Activated CD4-positive, alpha-beta T cell treated with anti-CD3 and anti-CD28 coated beads for 36 hours (primary cell): ENCODE data around the gene MMP12. TPM values are rescaled to one million over a fixed set of nuclear protein-coding genes. Genes with fewer than 3 reads are reported as not detected.
A peak's percentile ranks its signal among the peaks of the same experiment; 100 is the strongest.

Source experiments
- ATAC-seq: fragments of 200-7000 bp; cut with Tn5 transposase; one replicate; pipeline ENCODE4 v1.10.0; 2021; ENCODE audit warnings: mild to moderate bottlenecking, moderate library complexity
- CTCF ChIA-PET: fragments of 350-600 bp; sonication (Branson Sonifier 250); formaldehyde crosslinking; loops from one replicate; lab custom pipeline; 2021; ENCODE audit warnings: antibody characterized with exemption; lab: Charles Lee
- POLR2A ChIA-PET: fragments of 350-600 bp; sonication (Branson Sonifier 250); formaldehyde crosslinking; loops from one replicate; lab custom pipeline; 2021; ENCODE audit warnings: antibody characterized with exemption, inconsistent platforms; lab: Charles Lee
- DNase-seq: peaks from one replicate; pipeline ENCODE4 v3.0.0-alpha.2; 2020
- H3K27ac Mint-ChIP-seq: one replicate; pipeline ENCODE4 v1.8.0; 2021; ENCODE audit warnings: mixed read lengths
- H3K27me3 Mint-ChIP-seq: one replicate; pipeline ENCODE4 v1.8.0; 2021; ENCODE audit warnings: mixed read lengths
- H3K36me3 Mint-ChIP-seq: one replicate; pipeline ENCODE4 v1.8.0; 2021; ENCODE audit warnings: low read depth, mixed read lengths
- H3K4me1 Mint-ChIP-seq: one replicate; pipeline ENCODE4 v1.8.0; 2021; ENCODE audit warnings: mixed read lengths
- H3K4me3 Mint-ChIP-seq: one replicate; pipeline ENCODE4 v1.8.0; 2021; ENCODE audit warnings: mild to moderate bottlenecking, moderate library complexity, mixed read lengths
- H3K9me3 Mint-ChIP-seq: one replicate; pipeline ENCODE4 v1.8.0; 2021; ENCODE audit warnings: low read depth, mixed read lengths
- intact Hi-C, 2 experiments: fragments of 100-400 bp; cut with DNase I in 1 of 2; cut with micrococcal nuclease in 1 of 2; formaldehyde crosslinking; loops; one replicate each; pipeline versions ENCODE4 v1.14.2 to v1.15.1; 2022 to 2024; cut with DNase I, micrococcal nuclease
- total RNA-seq, 2 experiments: library from RNA; stranded (reverse); gene quantifications; one replicate each; pipeline ENCODE4 v1.2.3, GENCODE V29; 2021

MMP12 gene
- total RNA-seq, 2 experiments from 2014 or later = not detected

DNA sequence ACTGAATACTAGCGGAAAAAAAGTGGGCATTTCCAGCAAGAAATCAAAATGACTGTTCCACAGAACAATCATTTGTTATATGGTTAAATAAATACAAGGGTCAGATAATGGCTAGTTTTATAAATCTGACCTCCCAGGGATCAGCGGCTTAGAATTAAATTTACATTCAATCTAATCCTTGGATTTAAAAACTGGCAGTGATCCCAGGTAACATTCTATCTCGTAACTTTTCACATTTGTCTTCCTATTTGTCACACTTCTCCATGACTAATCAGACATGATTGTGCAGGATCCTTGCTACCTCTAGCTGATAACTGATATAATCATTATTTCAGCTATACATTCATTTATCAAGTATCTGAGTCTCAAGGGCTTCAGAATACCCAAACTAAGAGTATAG is 28.5 kb downstream of the MMP12 start:
- ChIA-PET POLR2A (no interaction called here), CTCF (no interaction called here)
- H3K4me1 Mint-ChIP-seq = no peaks in the 10 kb centered on the region
- DNase-seq (no peak), ATAC-seq (no peak)
- H3K36me3 Mint-ChIP-seq = no peaks in the 10 kb centered on the region
- no peaks in the 10 kb centered on the region for H3K9me3 Mint-ChIP-seq
- peaks cover 12% of the 10 kb centered on the region for H3K27me3 Mint-ChIP-seq
- H3K4me3 Mint-ChIP-seq = no peak overlapping the region
- intact Hi-C loops = no loop called here
- no peak overlapping the region for H3K27ac Mint-ChIP-seq

- Mint-ChIP-seq H3K9me3 (no peaks in the 10 kb centered on the region), H3K4me1 (no peaks in the 10 kb centered on the region), H3K4me3 (no peak within 1 kb of the TSS), H3K36me3 (no peaks in the 10 kb centered on the region), H3K27ac (no peak within 1 kb of the TSS), H3K27me3 (peaks cover 11% of the 10 kb centered on the region)
- no peak for ATAC-seq
- POLR2A ChIA-PET = no interaction called here
- intact Hi-C loops = no loop called here
- CTCF ChIA-PET = interaction anchor here (1.6 kb wide), 1 partner anchor 19 kb away, joined by 3 read pairs; no protein-coding TSS in a partner anchor
- no peak for DNase-seq
Observed at GRCh38 chr11:102843489-102843888, 31.3 kb downstream of the MMP12 start, which contains the start of gene MMP3. Gene MMP3 (minus strand): TSS chr11:102843609. CDS start chr11:102843546, 63 bp downstream.

DNA sequence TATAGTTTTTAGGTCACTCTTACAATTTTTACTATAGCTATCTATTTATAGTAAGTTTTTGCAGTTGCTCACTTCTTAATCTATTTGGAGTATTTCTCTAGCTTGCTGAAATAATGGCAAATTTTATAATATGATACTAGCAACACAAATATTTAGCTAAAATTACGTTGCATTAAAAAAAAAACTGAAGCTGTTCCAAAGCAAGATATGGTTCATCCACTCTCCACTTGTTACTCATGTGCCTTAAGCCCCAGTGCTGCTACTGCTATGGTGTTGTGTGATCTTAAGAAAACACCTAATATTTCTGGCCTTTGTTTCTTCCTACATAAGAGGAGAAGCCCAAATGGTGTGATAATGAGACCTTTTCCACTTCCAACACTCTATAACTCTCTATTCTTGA is 31.9 kb downstream of the MMP12 start:
- intact Hi-C loops = no loop called here
- ChIA-PET CTCF (interaction anchor here (1.6 kb wide), 1 partner anchor 19 kb away, joined by 3 read pairs; no protein-coding TSS in a partner anchor), POLR2A (no interaction called here)
- Mint-ChIP-seq H3K27me3 (peaks cover 11% of the 10 kb centered on the region), H3K9me3 (no peaks in the 10 kb centered on the region), H3K4me3 (no peak overlapping the region), H3K4me1 (no peaks in the 10 kb centered on the region), H3K36me3 (no peaks in the 10 kb centered on the region), H3K27ac (no peak overlapping the region)
- no peak for DNase-seq
- no peak for ATAC-seq

DNA sequence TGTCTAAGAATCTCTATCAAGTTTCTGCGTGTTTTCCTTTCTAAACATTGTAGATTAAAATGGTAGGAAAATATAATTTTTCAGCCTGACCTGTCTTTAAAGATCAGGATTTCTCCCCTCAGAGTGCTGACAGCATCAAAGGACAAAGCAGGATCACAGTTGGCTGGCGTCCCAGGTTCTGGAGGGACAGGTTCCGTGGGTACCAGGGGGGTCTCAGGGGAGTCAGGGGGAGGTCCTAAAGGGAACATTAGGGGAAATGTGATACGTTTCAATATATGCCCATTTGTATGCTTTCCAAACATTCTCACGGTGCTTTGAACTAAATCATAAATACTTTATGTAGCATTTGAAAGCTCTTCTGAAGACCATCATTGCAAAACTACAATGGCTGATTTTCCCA is 34.8 kb downstream of the MMP12 start:
- DNase-seq (no peak), ATAC-seq (no peak)
- no peaks in the 10 kb centered on the region for H3K4me1 Mint-ChIP-seq
- ChIA-PET CTCF (no interaction called here), POLR2A (no interaction called here)
- H3K9me3 Mint-ChIP-seq = no peaks in the 10 kb centered on the region
- no peak overlapping the region for H3K27ac Mint-ChIP-seq
- no peak overlapping the region for H3K4me3 Mint-ChIP-seq
- H3K36me3 Mint-ChIP-seq = no peaks in the 10 kb centered on the region
- intact Hi-C loops = no loop called here
- H3K27me3 Mint-ChIP-seq = peaks cover 9% of the 10 kb centered on the region

GRCh38 chr11:102837646-102838045 is 37.1 kb downstream of the MMP12 start:
- Mint-ChIP-seq H3K27ac (no peak overlapping the region), H3K9me3 (no peaks in the 10 kb centered on the region), H3K4me3 (no peak overlapping the region), H3K36me3 (no peaks in the 10 kb centered on the region), H3K27me3 (peaks cover 6% of the 10 kb centered on the region), H3K4me1 (no peaks in the 10 kb centered on the region)
- ATAC-seq (no peak), DNase-seq (no peak)
- intact Hi-C loops = no loop called here
- CTCF ChIA-PET = no interaction called here
- POLR2A ChIA-PET = no interaction called here

- Mint-ChIP-seq H3K4me3 (no peak overlapping the region), H3K27me3 (peaks cover 9% of the 10 kb centered on the region), H3K4me1 (no peaks in the 10 kb centered on the region), H3K27ac (no peak overlapping the region), H3K36me3 (no peaks in the 10 kb centered on the region), H3K9me3 (no peaks in the 10 kb centered on the region)
- POLR2A ChIA-PET = no interaction called here
- CTCF ChIA-PET = no interaction called here
- no peak for ATAC-seq
- no peak for DNase-seq
- intact Hi-C loops = no loop called here
Observed at GRCh38 chr11:102837156-102837555, 37.6 kb downstream of the MMP12 start.

DNA sequence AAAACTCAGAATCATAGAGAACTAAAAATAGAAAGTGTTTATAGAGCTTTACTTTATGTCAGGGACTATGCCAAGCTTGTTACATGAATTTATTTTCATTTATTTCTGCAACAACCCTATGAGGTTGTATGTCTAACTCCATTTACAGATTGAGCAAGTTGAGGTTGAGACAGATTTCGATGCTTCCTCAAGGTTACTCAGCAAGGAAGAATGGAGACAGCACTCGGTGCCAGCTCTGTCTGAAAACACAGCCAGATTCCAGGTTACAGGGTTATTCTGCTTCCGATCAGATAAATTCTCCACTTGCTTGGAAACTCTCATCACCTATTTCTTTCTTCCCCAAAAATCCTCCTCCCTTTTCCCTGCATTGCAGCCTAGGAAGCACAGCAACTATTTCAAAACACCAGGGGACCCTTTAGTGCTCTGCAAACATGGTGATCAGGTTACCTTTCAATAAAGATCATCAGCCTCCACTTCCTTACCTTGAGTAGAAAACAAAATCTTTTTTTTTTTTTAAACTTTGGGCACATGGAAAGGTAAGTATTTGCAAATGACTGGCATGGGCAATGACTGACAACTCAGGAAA is 38.4 kb downstream of the MMP12 start:
- H3K36me3 Mint-ChIP-seq = no peaks in the 10 kb centered on the region
- ATAC-seq (no peak), DNase-seq (no peak)
- H3K9me3 Mint-ChIP-seq = no peaks in the 10 kb centered on the region
- peaks cover 14% of the 10 kb centered on the region for H3K27me3 Mint-ChIP-seq
- ChIA-PET CTCF (no interaction called here), POLR2A (no interaction called here)
- H3K4me3 Mint-ChIP-seq = no peak overlapping the region
- intact Hi-C loops = no loop called here
- no peak overlapping the region for H3K27ac Mint-ChIP-seq
- H3K4me1 Mint-ChIP-seq = no peaks in the 10 kb centered on the region

- no peak overlapping the region for H3K27ac Mint-ChIP-seq
- ChIA-PET POLR2A (no interaction called here), CTCF (no interaction called here)
- intact Hi-C loops = loop anchor here in 1 of 2 experiments (5.0 kb wide), 1 partner anchor 109 kb away; no protein-coding TSS in a partner anchor
- no peak for DNase-seq
- no peaks in the 10 kb centered on the region for H3K4me1 Mint-ChIP-seq
- peaks cover 33% of the 10 kb centered on the region for H3K27me3 Mint-ChIP-seq
- no peaks in the 10 kb centered on the region for H3K9me3 Mint-ChIP-seq
- no peak for ATAC-seq
- H3K36me3 Mint-ChIP-seq = no peaks in the 10 kb centered on the region
- H3K4me3 Mint-ChIP-seq = no peak overlapping the region
Observed at GRCh38 chr11:102833731-102834130, 41.1 kb downstream of the MMP12 start.

DNA sequence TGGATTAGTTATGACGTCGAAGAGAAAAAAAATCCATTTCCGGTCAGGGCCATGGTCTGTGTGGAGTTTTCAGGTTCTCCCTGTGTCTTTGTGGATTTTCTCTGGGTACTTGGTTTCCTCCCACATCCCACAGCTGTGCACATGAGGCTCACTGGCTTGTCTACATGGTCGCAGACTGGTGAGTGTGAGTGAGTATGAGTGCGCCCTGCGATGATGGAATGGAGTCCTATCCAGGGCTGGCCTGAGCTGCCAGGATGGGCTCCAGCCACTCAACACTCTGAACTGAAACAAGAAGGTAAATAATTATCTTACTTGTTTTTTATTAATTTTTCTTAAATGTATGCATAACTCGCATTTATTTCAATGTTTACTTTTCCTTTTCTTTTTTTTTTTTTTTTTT is 42.2 kb downstream of the MMP12 start:
- no peak overlapping the region for H3K4me3 Mint-ChIP-seq
- no peaks in the 10 kb centered on the region for H3K36me3 Mint-ChIP-seq
- no peak overlapping the region for H3K27ac Mint-ChIP-seq
- DNase-seq = no peak
- no peaks in the 10 kb centered on the region for H3K4me1 Mint-ChIP-seq
- POLR2A ChIA-PET = no interaction called here
- H3K9me3 Mint-ChIP-seq = no peaks in the 10 kb centered on the region
- ATAC-seq = no peak
- CTCF ChIA-PET = no interaction called here
- intact Hi-C loops = loop anchor here in 1 of 2 experiments (5.0 kb wide), 1 partner anchor 110 kb away; no protein-coding TSS in a partner anchor
- peaks cover 33% of the 10 kb centered on the region for H3K27me3 Mint-ChIP-seq

DNA sequence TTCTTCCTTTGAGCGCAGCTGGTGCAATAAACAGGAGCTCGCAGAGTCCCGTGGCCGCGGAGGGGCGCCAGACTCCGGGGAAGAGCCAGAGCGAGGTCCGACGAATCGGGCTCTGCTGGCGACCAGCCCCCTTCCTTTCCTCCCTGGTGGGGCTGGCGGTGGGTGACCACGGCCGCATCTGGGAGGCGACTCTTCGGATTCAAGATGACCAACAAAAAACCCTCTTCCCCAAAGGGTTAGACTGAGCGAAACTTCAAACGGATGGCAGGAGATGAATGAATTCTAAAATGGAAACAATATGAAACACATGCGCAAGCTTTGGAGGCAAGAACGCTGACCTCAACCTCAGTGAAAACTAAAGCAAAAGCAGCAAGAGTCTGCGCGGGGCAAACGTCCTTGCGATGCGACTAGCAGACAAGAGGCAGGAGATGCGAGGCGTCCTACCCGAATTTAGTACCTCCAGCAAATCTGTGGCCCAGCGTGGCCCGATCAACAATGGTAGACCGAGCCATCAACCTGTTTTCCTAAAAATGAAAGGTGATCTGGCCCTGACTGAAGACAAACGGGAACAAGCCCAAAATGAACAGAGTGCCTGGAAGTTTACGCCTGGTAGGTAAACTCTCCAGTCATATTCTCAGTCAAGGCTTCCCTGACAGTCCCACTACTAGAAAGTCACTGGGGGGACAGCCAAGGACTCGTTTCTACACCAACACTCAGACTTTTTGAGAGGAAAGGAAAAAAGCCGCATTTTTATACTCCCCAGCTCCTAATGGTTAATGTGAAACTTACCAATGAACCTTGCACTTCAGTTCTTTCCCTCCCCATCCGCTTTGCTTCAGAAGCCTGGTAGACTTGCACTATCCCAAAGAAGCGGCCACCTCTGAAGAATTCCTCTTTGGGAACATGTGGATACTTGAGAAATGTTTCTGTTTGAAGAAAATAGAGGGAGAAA is 43.0 kb downstream of the MMP12 start:
- CTCF ChIA-PET = interaction anchor here (0.6 to 1.3 kb wide), 2 partner anchors 12 to 490 kb away, joined by 3 read pairs; no protein-coding TSS in a partner anchor
- no peak overlapping the region for H3K4me3 Mint-ChIP-seq
- DNase-seq = peak; percentile 58

DNA sequence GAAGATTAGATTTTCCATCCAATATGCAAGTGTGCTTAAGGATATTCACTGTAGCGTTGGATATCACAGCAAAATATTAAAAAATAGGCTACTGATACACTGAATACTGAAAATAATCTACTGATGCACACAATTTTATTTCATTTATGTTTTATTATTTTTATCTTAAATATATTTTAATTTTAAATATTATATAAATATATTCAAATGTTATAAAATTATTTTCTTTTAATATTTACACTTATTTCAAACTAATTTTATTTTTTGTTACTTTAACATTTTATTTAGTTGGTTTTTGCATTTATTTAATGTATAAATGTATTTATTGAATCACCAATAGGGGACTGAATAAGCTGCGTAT is 43.7 kb downstream of the MMP12 start:
- ATAC-seq (no peak), DNase-seq (no peak)
- Mint-ChIP-seq H3K36me3 (no peaks in the 10 kb centered on the region), H3K4me3 (no peak overlapping the region), H3K9me3 (no peaks in the 10 kb centered on the region), H3K27ac (no peak overlapping the region), H3K4me1 (no peaks in the 10 kb centered on the region), H3K27me3 (peaks cover 40% of the 10 kb centered on the region)
- intact Hi-C loops = loop anchor here (1.0 to 5.0 kb wide), 2 partner anchors 109 to 111 kb away; no protein-coding TSS in a partner anchor
- POLR2A ChIA-PET = no interaction called here
- CTCF ChIA-PET = interaction anchor here (0.6 to 1.3 kb wide), 2 partner anchors 11 to 489 kb away, joined by 3 read pairs; no protein-coding TSS in a partner anchor

More for the DNA sequence above, 43.0 kb downstream of the MMP12 start:
- H3K9me3 Mint-ChIP-seq = no peaks in the 10 kb centered on the region
- no peak for ATAC-seq
- no peaks in the 10 kb centered on the region for H3K4me1 Mint-ChIP-seq
- no peak overlapping the region for H3K27ac Mint-ChIP-seq
- H3K36me3 Mint-ChIP-seq = no peaks in the 10 kb centered on the region
- H3K27me3 Mint-ChIP-seq = peaks cover 37% of the 10 kb centered on the region
- intact Hi-C loops = loop anchor here (1.0 to 5.0 kb wide), 2 partner anchors 109 to 111 kb away; no protein-coding TSS in a partner anchor
- POLR2A ChIA-PET = no interaction called here
